DMS114 treated with DMSO at 0.1 percent for 48 hours (cell line): ENCODE results near the gene TIRAP.

Experiments used
- DNase-seq: peaks from one replicate; lab custom pipeline; 2025; ENCODE audit not compliant: unreplicated experiment; lab: John Stamatoyannopoulos, UW

Gene TIRAP

GRCh38 chr11:126319374-126319740 lies 36.5 kb downstream of the TIRAP start:
- DNase-seq = no peak

- no peak for DNase-seq
Measured at GRCh38 chr11:126322996-126323395, 40.1 kb downstream of the TIRAP start.

- DNase-seq = no peak
Measured at GRCh38 chr11:126327281-126328000, 44.5 kb downstream of the TIRAP start.

- DNase-seq = no peak
Measured at GRCh38 chr11:126328001-126328390, 45.1 kb downstream of the TIRAP start.

GRCh38 chr11:126328444-126328843 lies 45.6 kb downstream of the TIRAP start:
- DNase-seq = no peak

- DNase-seq = no peak
Measured at GRCh38 chr11:126328938-126329643, 46.2 kb downstream of the TIRAP start.

- DNase-seq = no peak
Measured at GRCh38 chr11:126329644-126330211, 46.8 kb downstream of the TIRAP start.

GRCh38 chr11:126331286-126331685 lies 48.4 kb downstream of the TIRAP start:
- no peak for DNase-seq

GRCh38 chr11:126332221-126332711 lies 49.4 kb downstream of the TIRAP start:
- no peak for DNase-seq

- no peak for DNase-seq
Measured at GRCh38 chr11:126333142-126333541, 50.2 kb downstream of the TIRAP start.

- DNase-seq = no peak
Measured at GRCh38 chr11:126334659-126335462, 52.0 kb downstream of the TIRAP start.

- DNase-seq = no peak
Measured at GRCh38 chr11:126335463-126335760, 52.5 kb downstream of the TIRAP start.

GRCh38 chr11:126336138-126336541 lies 53.2 kb downstream of the TIRAP start:
- no peak for DNase-seq

- no peak for DNase-seq
Measured at GRCh38 chr11:126336671-126337101, 53.8 kb downstream of the TIRAP start.

GRCh38 chr11:126337126-126337473 lies 54.2 kb downstream of the TIRAP start:
- DNase-seq = no peak

GRCh38 chr11:126337474-126338241 lies 54.8 kb downstream of the TIRAP start:
- no peak for DNase-seq

GRCh38 chr11:126338346-126339055 lies 55.6 kb downstream of the TIRAP start:
- DNase-seq = no peak

GRCh38 chr11:126339073-126339862 lies 56.4 kb downstream of the TIRAP start:
- no peak for DNase-seq

- DNase-seq = no peak
Measured at GRCh38 chr11:126339863-126340434, 57.1 kb downstream of the TIRAP start.
